IMR-90 (cell line): Measurements from ENCODE around the gene FHDC1. TPM values are rescaled to one million over a fixed set of nuclear protein-coding genes. Genes with fewer than 3 reads are reported as not detected.

Experiments used
- ATAC-seq: fragments of 200-7000 bp; cut with Tn5 transposase; 2 replicates; pipeline ENCODE4 v1.9.1; 2020; ENCODE audit warnings: low read depth, mild to moderate bottlenecking, moderate library complexity
- BruUV-seq: library from RNA; stranded (reverse); fragments of 400-500 nt; replicated peaks from 2 replicates; lab custom pipeline; 2021; lab: Mats Ljungman, UMichigan
- CTCF ChIA-PET: fragments of 300-600 bp; formaldehyde crosslinking; extraction: SDS; loops from one replicate; lab custom pipeline; 2021; ENCODE audit warnings: antibody characterized with exemption; lab: Yijun Ruan, JAX
- POLR2A ChIA-PET: fragments of 300-600 bp; sonication (Branson Sonifier 250); formaldehyde crosslinking; loops from one replicate; lab custom pipeline; 2022; ENCODE audit warnings: antibody characterized with exemption; ENCODE audit not compliant: unreplicated experiment; lab: Charles Lee
- DNase-seq: peaks from one replicate; pipeline ENCODE4 v3.0.0; 2013
- H2AFZ ChIP-seq: replicated peaks from 2 replicates; pipeline ENCODE3; 2013; ENCODE audit warnings: low read length, mild to moderate bottlenecking; ENCODE audit not compliant: poor library complexity
- H2AK5ac ChIP-seq: 2 replicates; pipeline ENCODE4 v1.6.1; 2013; ENCODE audit warnings: low read depth, low read length, inconsistent platforms
- H2AK9ac ChIP-seq: replicated peaks from 2 replicates; pipeline ENCODE3; 2013; ENCODE audit warnings: mild to moderate bottlenecking, low read depth, low read length, moderate library complexity; ENCODE audit not compliant: poor library complexity
- H2BK120ac ChIP-seq: 2 replicates; pipeline ENCODE4 v1.6.1; 2013; ENCODE audit warnings: low read depth, low read length, inconsistent platforms
- H2BK15ac ChIP-seq: 3 replicates; pipeline ENCODE4 v1.6.1; 2013; ENCODE audit warnings: low read depth, low read length, inconsistent platforms
- H2BK20ac ChIP-seq: 2 replicates; pipeline ENCODE4 v1.6.1; 2013; ENCODE audit warnings: low read depth, mild to moderate bottlenecking, inconsistent platforms, low read length, moderate library complexity
- H2BK5ac ChIP-seq: 2 replicates; pipeline ENCODE4 v1.6.1; 2013; ENCODE audit warnings: mild to moderate bottlenecking, low read depth, low read length, inconsistent platforms; ENCODE audit not compliant: poor library complexity, severe bottlenecking
- H3K14ac ChIP-seq: replicated peaks from 2 replicates; pipeline ENCODE4 v1.6.1; 2013; ENCODE audit warnings: low read depth, low read length, inconsistent platforms
- H3K18ac ChIP-seq: 2 replicates; pipeline ENCODE4 v1.6.1; 2013; ENCODE audit warnings: low read depth, low read length, control low read depth
- H3K23ac ChIP-seq: 2 replicates; pipeline ENCODE4 v1.6.1; 2013; ENCODE audit warnings: low read depth, low read length, inconsistent platforms
- H3K27ac ChIP-seq: 2 replicates; pipeline ENCODE4 v1.5.1; 2013; ENCODE audit warnings: mild to moderate bottlenecking, control low read depth, low read length; ENCODE audit not compliant: insufficient read depth
- H3K27me3 ChIP-seq: 2 replicates; pipeline ENCODE4 v1.6.1; 2013; ENCODE audit warnings: low read length; ENCODE audit not compliant: control insufficient read depth, insufficient read depth
- H3K36me3 ChIP-seq: 2 replicates; pipeline ENCODE4 v1.6.1; 2013; ENCODE audit warnings: low read length, mixed read lengths; ENCODE audit not compliant: control insufficient read depth, insufficient read depth
- H3K4ac ChIP-seq: 2 replicates; pipeline ENCODE4 v1.6.1; 2013; ENCODE audit warnings: low read depth, low read length, inconsistent platforms
- H3K4me1 ChIP-seq: 2 replicates; pipeline ENCODE4 v1.6.1; 2013; ENCODE audit warnings: low read length, mixed read lengths; ENCODE audit not compliant: control insufficient read depth, insufficient read depth
- H3K4me2 ChIP-seq: 2 replicates; pipeline ENCODE4 v1.6.1; 2013; ENCODE audit warnings: low read depth, mild to moderate bottlenecking, control low read depth, low read length, moderate library complexity
- H3K4me3 ChIP-seq: 2 replicates; pipeline ENCODE4 v1.5.1; 2013; ENCODE audit warnings: low read depth, mild to moderate bottlenecking, control low read depth, low read length, moderate library complexity; ENCODE audit not compliant: insufficient read depth
- H3K56ac ChIP-seq: 2 replicates; pipeline ENCODE4 v1.6.1; 2013; ENCODE audit warnings: low read length, inconsistent platforms; ENCODE audit not compliant: insufficient read depth; ENCODE audit errors: extremely low read depth
- H3K79me1 ChIP-seq, 2 experiments: 2 replicates each; pipeline ENCODE4 v1.6.1; 2013; ENCODE audit warnings: low read length in 2 of 2, inconsistent platforms in 1 of 2, low read depth in 1 of 2
- H3K9ac ChIP-seq: 2 replicates; pipeline ENCODE4 v1.6.1; 2013; ENCODE audit warnings: low read depth, low read length, control low read depth
- H3K9me1 ChIP-seq: 2 replicates; pipeline ENCODE4 v1.6.1; 2013; ENCODE audit warnings: low read length, inconsistent platforms; ENCODE audit not compliant: insufficient read depth
- H3K9me3 ChIP-seq: 2 replicates; pipeline ENCODE4 v1.6.1; 2013; ENCODE audit warnings: low read length; ENCODE audit not compliant: control insufficient read depth, insufficient read depth
- H4K20me1 ChIP-seq: 2 replicates; pipeline ENCODE4 v1.6.1; 2013; ENCODE audit warnings: low read length, inconsistent platforms; ENCODE audit not compliant: insufficient read depth
- H4K5ac ChIP-seq: 2 replicates; pipeline ENCODE4 v1.6.1; 2013; ENCODE audit warnings: mild to moderate bottlenecking, low read depth, low read length, control low read depth
- H4K8ac ChIP-seq, 2 experiments: 2 replicates each; pipeline ENCODE4 v1.6.1; 2013; ENCODE audit warnings: low read depth in 2 of 2, low read length in 2 of 2, control low read depth in 1 of 2, inconsistent platforms in 1 of 2
- H4K91ac ChIP-seq: 2 replicates; pipeline ENCODE4 v1.6.1; 2013; ENCODE audit warnings: low read depth, low read length, inconsistent platforms; ENCODE audit not compliant: insufficient read depth
- CTCF ChIP-seq: conservative IDR thresholded peaks from 2 replicates; pipeline ENCODE4 v1.5.1; 2012; ENCODE audit warnings: mild to moderate bottlenecking, low read depth, low read length, improper control_type of control experiment
- ELK1 ChIP-seq: fragments of 150-350 bp; IDR thresholded peaks from 2 replicates; pipeline ENCODE4 v1.6.1; 2016; ENCODE audit warnings: low read depth, mild to moderate bottlenecking, low read length, moderate library complexity, borderline replicate concordance
- MAFK ChIP-seq: IDR thresholded peaks from 2 replicates; pipeline ENCODE4 v1.6.1; 2012; ENCODE audit warnings: low read depth, low read length, improper control_type of control experiment
- MAZ ChIP-seq: IDR thresholded peaks from 2 replicates; pipeline ENCODE4 v1.6.1; 2012; ENCODE audit warnings: low read depth, mild to moderate bottlenecking, low read length, improper control_type of control experiment, moderate library complexity, borderline replicate concordance
- NFE2L2 ChIP-seq: fragments of 150-350 bp; IDR thresholded peaks from 2 replicates; pipeline ENCODE4 v1.6.1; 2016; ENCODE audit warnings: low read depth, mild to moderate bottlenecking, low read length
- POLR2A ChIP-seq: IDR thresholded peaks from 2 replicates; pipeline ENCODE4 v1.6.1; 2012; ENCODE audit warnings: mild to moderate bottlenecking, low read depth, low read length
- RAD21 ChIP-seq: IDR thresholded peaks from 2 replicates; pipeline ENCODE4 v1.6.1; 2012; ENCODE audit warnings: low read length, improper control_type of control experiment
- SMC3 ChIP-seq: fragments of 150-350 bp; IDR thresholded peaks from 2 replicates; pipeline ENCODE4 v1.6.1; 2016; ENCODE audit warnings: low read depth, mild to moderate bottlenecking, antibody characterized with exemption, low read length, moderate library complexity
- USF2 ChIP-seq: fragments of 150-350 bp; IDR thresholded peaks from 2 replicates; pipeline ENCODE4 v1.6.1; 2017; ENCODE audit warnings: mild to moderate bottlenecking, antibody characterized with exemption, low read length, low read depth
- WGBS, 2 experiments: methylation state at CpG; one replicate each; pipeline versions ENCODE4 v1.1.5 to v1.1.7; 2013; ENCODE audit warnings: missing lambda C conversion rate in 2 of 2; ENCODE audit not compliant: insufficient read length in 1 of 2; ENCODE audit errors: extremely low coverage in 2 of 2; 5-methylcytosine and 5-hydroxymethylcytosine counted together
- dilution Hi-C: fragments of 300-500 bp; cut with HindIII; formaldehyde crosslinking; loops from one replicate; pipeline ENCODE4 v1.14.3; 2018; ENCODE audit warnings: low sequenced_read_pairs; ENCODE audit not compliant: unreplicated experiment
- in situ Hi-C: fragments of 300-500 bp; cut with MboI; formaldehyde crosslinking; loops from 3 replicates; pipeline ENCODE4 v1.14.3; 2019; ENCODE audit warnings: low sequenced_read_pairs, inconsistent platforms, mixed read lengths
- intact Hi-C: fragments of 100-400 bp; cut with micrococcal nuclease; formaldehyde crosslinking; loops from 2 replicates; pipeline ENCODE4 v1.10.0; 2022
- polyA plus RNA-seq, 3 experiments: library from polyadenylated mRNA; depleted of rRNA; stranded (reverse); fragments of >200 nt; gene quantifications; 2 replicates each; pipeline ENCODE4 v1.2.3, GENCODE V29; 2012; ENCODE audit warnings: low replicate concordance in 1 of 3
- total RNA-seq: library from RNA; depleted of rRNA; stranded (reverse); fragments of >200 nt; gene quantifications from 2 replicates; pipeline ENCODE4 v1.2.3, GENCODE V29; 2012

FHDC1 gene
- total and polyA plus RNA-seq, 2 of the 4 experiments (the other 2 are of a cell fraction) = under 0.01 to 0.09 TPM

- H2AFZ ChIP-seq = no peak overlapping the region
- no peaks in the 10 kb centered on the region for H3K9me1 ChIP-seq
- H3K9me3 ChIP-seq = peaks cover 2% of the 10 kb centered on the region; the same call in 1 of the 2 replicates
- ChIA-PET CTCF (interaction anchor here (0.6 kb wide), 1 partner anchor 89 kb away, joined by 4 read pairs; no protein-coding TSS in a partner anchor), POLR2A (no interaction called here)
- H3K4ac ChIP-seq = no peak overlapping the region
- H3K9ac ChIP-seq = no peak overlapping the region
- BruUV-seq = no TSS peak
- no peak overlapping the region for H3K14ac ChIP-seq
- peaks cover 59% of the 10 kb centered on the region for H3K27me3 ChIP-seq
- DNase-seq (no peak), ATAC-seq (no peak)
- H2AK9ac ChIP-seq = no peak overlapping the region
- H3K56ac ChIP-seq = no peak overlapping the region
- TF ChIP-seq CTCF = no peak
- TF ChIP-seq USF2 = no peak
- no peak for TF ChIP-seq RAD21
- TF ChIP-seq POLR2A = no peak
- TF ChIP-seq ELK1 = no peak
- TF ChIP-seq MAZ = no peak
- no peak for TF ChIP-seq NFE2L2
- TF ChIP-seq SMC3 = no peak
- TF ChIP-seq MAFK = no peak
- in situ Hi-C loops (no loop called here), intact Hi-C loops (loop anchor here (5.0 kb wide), 2 partner anchors 38 to 153 kb away; no protein-coding TSS in a partner anchor), dilution Hi-C loops (no loop called here)
- H2BK5ac ChIP-seq = no peak overlapping the region
- no peak overlapping the region for H3K4me2 ChIP-seq
- H3K79me1 ChIP-seq = no peaks in the 10 kb centered on the region
- no peak overlapping the region for H2BK120ac ChIP-seq
- WGBS, 2 experiments = 52% methylated on average over 5 of the region's 16 CpGs; no CpG with 5 or more reads in 1 of the 2 experiments
- H3K4me3 ChIP-seq = no peak overlapping the region
- H4K20me1 ChIP-seq = no peaks in the 10 kb centered on the region
- no peak overlapping the region for H4K8ac ChIP-seq
- H4K91ac ChIP-seq = no peak overlapping the region
- H2BK15ac ChIP-seq = no peak overlapping the region
- H4K5ac ChIP-seq = no peak overlapping the region
- H3K18ac ChIP-seq = no peak overlapping the region
- no peak overlapping the region for H2AK5ac ChIP-seq
- no peak overlapping the region for H3K27ac ChIP-seq
- no peak overlapping the region for H2BK20ac ChIP-seq
- H3K23ac ChIP-seq = no peak overlapping the region
- H3K36me3 ChIP-seq = no peaks in the 10 kb centered on the region
- no peaks in the 10 kb centered on the region; the same call in 1 of the 2 replicates for H3K4me1 ChIP-seq
Observed at GRCh38 chr4:152935143-152935542, 980 bp upstream of the FHDC1 start.
